NCI-H2029 treated with DMSO at 0.1 percent for 48 hours (cell line): Measurements from ENCODE around the gene PAQR5.
"Not testable (repeated sequence)": the region's sequence is repeated elsewhere in the genome, so short reads cannot be mapped to it uniquely, and the experiment has no call there.

ENCODE experiments used
- DNase-seq: peaks from one replicate; lab custom pipeline; 2025; lab: John Stamatoyannopoulos, UW

Gene PAQR5

GRCh38 chr15:69424001-69424400, 125.3 kb downstream of the PAQR5 start:
- no peak for DNase-seq

DNA sequence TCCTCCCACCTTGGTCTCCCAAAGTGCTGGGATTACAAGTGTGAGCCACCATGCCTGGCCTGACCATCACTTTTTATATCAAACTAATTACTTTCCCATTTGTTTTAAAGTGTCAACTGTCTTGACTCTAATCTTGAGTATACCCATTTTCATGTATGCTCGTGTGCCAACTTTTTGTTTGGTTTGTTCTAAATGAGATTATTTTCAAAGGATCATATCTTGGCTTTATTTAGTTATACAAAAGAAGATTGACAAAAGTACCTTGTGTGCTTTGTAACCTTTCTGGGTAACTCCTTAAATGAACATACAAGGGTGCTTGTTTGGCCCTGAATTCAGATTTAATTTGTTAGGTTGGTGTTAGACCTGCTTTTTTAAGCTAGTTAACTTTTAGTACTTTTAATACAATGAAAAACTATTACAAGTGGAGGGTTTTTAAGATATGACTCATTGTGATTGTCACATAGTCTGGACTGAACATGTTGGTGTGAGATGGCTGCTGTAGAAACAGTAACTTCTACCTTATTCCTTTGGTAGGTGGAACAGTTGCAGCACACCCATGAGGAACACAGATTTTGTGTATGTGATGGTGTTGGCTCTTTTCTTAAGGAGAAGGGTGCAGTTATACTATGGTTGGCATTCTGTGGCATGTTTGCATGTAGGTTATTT, 126.2 kb downstream of the PAQR5 start:
- DNase-seq, result no peak

GRCh38 chr15:69433831-69434230, 135.1 kb downstream of the PAQR5 start:
- DNase-seq, result no peak

DNA sequence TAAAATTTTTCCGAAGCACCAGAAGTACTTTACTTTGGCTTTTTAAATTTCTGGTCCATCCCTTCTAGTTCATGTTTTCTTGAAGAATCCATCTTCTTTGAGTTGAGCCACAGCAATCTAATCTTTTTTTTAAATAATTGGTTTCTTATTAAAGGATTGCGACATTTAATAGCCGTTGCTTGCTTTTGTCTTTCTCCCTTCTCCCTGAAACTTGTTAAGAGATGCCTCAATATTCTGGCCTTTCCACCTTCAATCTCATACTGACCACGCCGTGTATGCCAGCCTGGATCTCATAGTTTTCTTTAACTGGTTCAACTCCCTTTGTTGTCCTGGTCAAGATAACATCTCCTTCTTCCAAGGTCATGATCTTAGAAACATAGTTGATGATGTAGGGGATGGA, 135.5 kb downstream of the PAQR5 start:
- no peak for DNase-seq

DNA sequence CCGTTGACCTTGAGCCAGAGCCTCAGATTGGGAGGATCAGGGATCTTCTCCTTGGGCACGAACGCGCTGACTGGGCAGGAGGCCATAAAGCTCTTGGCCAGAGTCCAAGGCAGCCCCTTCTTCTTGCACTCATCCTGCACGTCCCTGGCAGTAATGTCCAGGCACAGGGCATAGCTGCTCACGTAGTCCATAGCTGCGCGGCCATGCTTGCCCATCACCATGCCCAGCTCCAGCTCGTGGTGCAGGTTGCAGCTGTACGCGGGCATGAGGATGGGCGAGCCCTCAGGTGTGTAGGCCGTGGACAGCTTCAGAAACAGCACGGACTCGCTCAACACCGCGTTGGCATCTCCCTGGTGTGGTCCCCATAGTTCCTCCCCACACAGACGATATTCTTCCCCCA, 136.0 kb downstream of the PAQR5 start:
- no peak for DNase-seq

DNA sequence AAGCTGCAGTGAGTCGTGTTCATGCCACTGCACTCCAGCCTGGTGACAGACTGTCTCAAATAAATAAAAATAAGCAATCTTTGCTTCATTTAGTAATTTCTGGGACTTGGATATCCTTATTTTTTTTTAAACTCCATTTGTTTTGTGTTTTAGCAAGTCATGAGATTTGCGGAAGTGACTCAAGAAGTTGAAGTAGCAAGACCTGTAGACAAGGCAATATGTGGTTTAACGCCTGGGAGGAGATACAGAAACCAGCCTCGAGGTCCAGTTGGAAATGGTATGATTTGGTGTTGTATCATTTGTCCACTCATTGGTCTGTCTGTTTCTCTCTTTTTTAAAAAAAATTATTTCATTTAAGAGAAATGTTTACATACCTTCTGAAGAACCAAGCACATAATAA, 137.3 kb downstream of the PAQR5 start:
- no peak for DNase-seq

DNA sequence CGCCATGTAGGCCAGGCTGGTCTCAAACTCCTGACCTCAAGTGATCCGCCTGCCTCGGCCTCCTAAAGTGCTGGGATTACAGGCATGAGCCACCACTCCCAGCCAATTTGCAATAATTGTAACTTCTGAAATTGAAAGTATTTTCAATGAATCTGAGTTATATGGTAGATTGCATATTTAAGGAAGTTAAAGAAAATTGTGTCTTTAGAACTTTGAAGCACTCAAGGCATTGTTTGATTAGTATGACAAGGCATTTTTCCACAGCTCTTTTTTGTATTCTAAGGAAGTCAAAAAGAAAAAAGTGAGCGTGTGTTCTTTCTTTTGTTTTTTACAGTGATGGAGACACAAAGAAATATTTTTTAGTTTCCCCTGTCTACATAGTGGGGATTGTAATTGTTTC, 138.2 kb downstream of the PAQR5 start:
- DNase-seq, result no peak

DNA sequence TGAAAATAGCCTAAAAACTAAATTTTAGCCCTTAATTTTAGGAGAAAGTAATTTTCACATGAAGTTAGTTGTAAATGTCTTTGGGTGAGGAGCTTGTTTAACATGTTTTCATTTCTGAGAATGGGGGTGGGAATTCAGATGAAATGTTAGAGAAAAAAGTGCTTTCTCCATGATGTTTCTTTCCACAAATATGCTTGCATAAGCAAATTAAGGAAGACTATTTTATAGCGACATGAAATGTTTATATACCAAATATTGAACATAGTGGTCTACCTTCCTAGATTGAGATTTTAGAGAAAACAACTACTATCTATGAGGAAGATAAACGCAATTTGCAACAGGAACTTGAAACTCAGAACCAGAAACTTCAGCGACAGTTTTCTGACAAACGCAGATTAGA, 140.9 kb downstream of the PAQR5 start:
- no peak for DNase-seq

DNA sequence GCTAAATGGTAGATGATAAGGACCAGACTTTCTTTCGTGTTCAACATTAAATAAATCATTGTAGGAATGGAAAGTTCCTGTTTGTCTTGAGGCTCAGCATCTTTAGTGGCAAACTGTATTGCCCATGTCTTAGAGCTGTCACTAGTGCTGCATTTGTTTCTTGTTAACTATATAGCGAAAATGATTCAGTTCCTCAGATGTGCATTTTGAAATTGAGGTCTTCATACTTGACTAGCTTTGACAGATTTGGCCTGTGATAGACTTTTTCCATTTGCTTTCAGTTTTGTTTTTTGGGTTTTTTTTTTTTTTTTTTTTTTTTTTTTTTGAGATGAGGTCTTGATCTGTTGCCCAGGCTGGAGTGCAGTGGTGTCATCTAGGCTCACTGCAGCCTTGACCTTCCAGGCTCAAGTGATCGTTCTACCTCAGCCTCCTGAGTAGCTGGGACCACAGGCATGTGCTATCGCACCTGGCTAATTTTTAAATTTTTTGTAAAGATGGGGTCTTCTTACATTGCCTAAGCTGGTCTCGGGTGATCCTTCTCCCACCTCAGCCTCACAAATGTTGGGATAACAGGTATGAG, 144.4 kb downstream of the PAQR5 start:
- no peak for DNase-seq

DNA sequence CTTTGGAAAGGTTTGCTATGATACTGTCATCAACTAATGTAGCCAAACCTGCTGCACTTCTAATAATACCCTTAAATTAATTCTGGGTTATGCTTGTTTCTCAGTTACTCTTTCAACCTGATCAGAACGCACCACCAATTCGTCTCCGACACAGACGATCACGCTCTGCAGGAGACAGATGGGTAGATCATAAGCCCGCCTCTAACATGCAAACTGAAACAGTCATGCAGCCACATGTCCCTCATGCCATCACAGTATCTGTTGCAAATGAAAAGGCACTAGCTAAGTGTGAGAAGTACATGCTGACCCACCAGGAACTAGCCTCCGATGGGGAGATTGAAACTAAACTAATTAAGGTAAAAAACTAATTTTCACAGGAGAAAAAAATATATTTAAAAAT, 146.0 kb downstream of the PAQR5 start:
- no peak for DNase-seq

DNA sequence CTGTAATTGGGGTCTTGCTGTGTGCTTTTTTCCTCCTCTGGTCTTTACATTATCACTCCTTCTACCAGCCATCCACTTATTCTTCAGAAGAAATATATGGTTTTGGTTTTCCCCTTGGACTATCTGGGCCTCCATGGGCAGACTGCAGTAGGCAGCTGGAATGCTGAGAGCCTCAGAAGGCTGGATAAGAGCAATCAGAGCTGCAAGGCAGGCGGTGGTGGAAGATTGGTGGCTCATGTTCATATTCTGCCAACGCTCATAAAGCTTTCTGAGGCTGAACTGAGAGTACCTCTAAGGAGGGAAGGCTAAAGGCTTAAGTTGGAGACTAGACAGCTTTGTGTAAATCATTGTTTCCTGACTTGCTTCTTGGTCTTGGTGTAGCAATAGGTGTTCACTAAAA, 148.2 kb downstream of the PAQR5 start:
- no peak for DNase-seq

- not testable (repeated sequence) for DNase-seq
Measured at GRCh38 chr15:69450221-69450620, 151.5 kb downstream of the PAQR5 start.

DNA sequence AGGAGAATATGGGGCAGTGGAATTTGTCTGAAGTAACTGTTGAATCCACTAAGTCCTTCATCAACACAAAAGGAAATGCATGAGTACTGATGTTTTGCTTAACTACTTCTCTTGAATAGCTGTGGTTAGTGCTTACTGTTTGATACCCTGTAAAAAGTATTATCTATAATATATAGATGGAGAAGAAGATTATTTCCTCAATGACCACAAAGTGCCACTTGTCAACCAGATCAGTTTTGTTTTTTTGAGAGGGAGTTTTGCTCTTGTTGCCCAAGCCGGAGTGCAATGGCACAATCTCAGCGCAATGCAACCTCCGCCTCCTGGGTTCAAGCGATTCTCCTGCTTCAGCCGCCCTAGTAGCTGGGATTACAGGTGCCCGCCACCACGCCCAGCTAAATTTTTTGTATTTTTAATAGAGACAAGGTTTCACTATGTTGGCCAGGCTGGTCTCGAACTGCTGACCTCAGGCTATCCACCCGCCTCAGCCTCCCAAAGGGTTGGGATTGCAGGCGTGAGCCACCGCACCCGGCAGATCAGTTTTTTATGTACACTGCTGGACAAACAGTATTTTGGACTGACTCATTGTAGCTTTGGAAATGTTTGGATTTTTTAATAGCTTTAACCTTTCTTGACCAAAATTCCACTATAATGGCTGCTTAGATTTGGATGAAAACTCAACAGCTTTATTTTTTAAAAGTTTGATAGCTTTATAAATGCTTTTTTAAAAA, 152.4 kb downstream of the PAQR5 start:
- no peak for DNase-seq

DNA sequence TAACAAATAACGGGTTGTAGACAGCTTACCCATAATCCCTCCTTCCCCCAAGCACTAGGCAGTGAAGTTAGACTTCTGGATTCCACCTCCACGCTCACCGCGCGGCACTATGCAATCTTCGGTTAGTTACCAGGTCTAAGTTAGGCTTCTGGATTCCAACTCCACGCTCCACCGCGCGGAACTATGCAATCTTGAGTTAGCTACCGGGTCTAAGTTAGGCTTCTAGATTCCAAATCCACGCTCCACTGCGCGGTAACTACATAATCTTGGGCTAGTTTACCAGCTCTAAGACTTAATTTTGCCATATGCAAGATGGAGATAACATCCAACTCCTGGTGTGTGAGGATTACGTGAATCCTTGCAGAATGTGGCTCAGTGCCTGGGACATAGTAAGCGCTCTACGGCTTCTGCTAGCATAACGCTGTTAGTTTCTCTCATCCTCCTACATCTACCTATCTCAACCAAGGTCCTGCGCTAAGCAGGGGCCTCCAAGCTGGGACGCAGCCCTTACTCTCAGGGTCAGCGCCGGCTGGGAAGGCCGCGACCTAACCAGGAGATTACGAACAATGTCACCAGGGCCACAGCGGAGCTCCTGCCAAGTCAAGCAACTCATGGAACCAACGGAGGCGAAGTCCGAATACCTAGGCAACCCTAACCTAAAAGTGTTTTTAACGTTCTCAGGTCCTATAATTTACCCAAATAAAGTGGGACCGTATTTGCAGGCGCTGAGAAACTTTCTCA, 153.4 kb downstream of the PAQR5 start:
- DNase-seq, result peak; percentile 32

- DNase-seq, result no peak
Measured at GRCh38 chr15:69452692-69453521, 154.2 kb downstream of the PAQR5 start, which contains the start of gene RPLP1. RPLP1 (plus strand) TSS chr15:69452818; CDS start chr15:69452949, 131 bp downstream.

DNA sequence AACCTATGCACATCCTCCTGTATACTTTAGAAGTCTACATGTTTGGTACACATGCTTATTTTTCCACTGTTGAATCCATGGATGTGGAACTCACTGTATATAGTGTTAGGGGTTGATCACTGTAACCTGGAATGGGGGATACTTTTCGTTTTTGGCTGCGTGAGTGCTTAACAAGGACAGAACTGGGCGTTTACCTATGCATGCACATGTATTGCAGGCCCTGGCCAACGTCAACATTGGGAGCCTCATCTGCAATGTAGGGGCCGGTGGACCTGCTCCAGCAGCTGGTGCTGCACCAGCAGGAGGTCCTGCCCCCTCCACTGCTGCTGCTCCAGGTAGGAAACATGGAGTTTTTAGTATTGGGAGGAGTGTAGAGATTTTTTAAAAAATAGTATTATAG, 156.2 kb downstream of the PAQR5 start:
- DNase-seq, result no peak

DNA sequence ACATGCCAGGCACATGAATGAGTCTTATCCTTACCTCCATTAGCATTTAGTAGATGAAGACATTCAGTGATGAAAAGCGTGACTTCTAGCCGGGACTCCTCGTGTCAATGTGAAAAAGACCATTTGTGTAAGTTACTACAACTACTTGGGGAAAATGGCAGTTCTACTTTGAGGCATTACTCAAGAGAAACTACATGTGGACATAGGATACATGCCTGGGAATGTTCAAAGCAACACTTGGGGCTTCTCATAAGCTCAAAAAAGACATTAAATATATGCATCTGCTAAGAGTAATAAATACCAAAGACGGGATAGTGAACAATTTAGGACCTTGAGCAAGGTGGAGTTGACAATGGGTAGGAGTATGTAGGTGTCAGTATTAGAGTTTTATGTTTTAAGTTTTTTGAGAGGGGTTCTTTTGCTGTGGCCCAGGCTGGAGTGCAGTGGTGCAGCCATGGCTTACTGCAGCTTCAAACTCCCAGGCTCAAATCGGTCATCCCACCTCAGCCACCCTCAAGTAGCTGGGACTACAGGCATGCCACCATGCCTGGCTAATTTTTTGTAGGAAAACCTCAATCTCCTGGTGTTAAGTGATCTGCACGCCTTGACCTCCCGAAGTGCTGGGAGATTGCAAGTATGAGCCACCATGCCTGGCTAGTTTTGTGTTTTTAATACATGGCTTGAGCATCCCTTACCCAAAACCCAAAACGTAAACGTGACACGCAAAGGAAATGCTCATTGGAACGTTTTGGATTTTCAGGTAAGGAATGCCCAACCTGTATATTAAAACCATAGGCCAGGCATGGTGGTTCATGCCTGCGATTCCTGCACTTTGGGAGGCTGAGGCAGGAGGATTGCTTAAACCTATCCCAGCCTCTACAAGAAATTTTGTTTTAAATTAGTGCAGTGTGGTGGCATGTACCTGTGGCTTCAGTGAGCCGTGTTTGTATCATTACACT, 157.8 kb downstream of the PAQR5 start:
- no peak for DNase-seq
